Measurements from ENCODE around the gene LUZP4.
"Not testable (repeated sequence)": the region's sequence is repeated elsewhere in the genome, so short reads cannot be mapped to it uniquely, and the experiment has no call there.

The LUZP4 gene

GRCh38 chrX:115289465-115289864, at the start of gene LUZP4:
Gene LUZP4, plus strand, starts transcription at chrX:115289715. Its CDS starts 45 bp downstream, at chrX:115289760.
- DNase-seq (ENCODE audit: low read depth, low spot score) = no peak

DNA sequence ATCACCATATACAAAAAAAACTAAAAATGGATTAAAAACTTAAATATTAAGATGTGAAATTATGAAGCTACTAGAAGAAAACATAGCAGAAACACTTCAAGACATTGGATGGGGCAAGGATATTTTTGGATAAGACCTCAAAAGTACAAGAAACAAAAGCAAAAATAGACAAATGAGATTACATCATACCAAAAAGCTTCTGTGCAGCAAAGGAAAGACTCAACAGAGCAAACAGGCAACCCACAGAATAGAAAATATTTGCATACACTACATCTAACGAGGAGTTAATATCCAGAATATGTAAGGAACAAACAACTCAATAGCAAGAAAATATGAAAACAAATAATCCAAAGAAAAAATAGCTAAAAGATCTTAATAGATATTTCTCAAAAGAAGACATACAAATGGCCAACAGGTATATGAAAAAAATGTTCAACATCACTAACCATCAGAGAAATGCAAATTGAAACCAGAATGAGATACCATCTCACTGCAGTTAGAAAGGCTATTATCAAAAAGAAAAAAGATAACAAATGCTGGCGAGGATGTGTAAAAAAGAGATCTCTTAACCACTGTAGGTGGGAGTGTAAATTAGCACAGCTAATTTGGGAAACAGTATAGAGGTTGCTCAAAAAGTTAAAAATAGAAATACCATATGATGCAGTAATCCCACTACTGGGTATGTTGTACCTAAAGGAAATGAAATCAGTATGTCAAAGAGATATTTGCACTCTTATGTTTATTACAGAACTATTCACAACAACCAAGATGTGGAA, 37.9 kb upstream of the LUZP4 start:
- no peak for DNase-seq (ENCODE audit: low read depth, low spot score)

DNA sequence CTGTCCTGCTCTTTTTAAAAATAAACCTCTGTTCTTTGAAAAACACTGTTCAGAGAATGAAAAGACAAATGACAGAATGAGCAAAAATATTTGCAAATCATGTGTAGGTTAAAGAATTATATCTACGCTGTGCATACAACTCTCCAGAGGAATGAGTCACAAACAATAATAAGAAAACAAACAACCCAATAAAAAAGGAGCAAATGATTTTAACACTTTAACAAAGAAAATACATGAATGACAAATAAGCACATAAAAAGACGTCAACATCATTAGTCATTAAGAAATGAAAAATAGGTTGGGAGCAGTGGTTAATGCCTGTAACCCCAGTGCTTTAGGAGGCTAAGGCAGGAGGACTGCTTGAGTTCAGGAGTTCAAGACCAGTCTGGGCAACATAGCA, 34.5 kb upstream of the LUZP4 start:
- no peak for DNase-seq (ENCODE audit: low read depth, low spot score)

DNA sequence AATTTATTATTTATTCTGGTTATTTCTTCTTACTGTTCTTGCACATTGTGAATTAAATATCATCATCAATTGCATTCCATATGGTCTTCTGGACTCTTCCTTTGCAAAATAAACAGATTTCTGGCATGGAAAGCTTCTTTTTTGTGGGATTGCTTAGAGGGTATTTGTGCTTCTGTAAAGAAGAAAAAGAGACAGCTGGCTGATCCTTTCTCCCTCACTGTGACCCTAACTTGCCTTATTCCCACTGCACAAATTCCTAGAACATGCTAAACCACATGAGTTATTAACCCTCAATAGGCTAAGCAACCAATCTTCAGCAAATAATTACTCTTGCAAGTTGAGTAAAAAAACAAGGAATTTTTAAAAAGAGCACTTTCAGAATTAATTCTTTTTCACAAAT, 31.8 kb upstream of the LUZP4 start:
- DNase-seq (ENCODE audit: low read depth, low spot score) = no peak

- DNase-seq (ENCODE audit: low read depth, low spot score) = no peak
Observed at GRCh38 chrX:115259238-115259875, 30.2 kb upstream of the LUZP4 start.

DNA sequence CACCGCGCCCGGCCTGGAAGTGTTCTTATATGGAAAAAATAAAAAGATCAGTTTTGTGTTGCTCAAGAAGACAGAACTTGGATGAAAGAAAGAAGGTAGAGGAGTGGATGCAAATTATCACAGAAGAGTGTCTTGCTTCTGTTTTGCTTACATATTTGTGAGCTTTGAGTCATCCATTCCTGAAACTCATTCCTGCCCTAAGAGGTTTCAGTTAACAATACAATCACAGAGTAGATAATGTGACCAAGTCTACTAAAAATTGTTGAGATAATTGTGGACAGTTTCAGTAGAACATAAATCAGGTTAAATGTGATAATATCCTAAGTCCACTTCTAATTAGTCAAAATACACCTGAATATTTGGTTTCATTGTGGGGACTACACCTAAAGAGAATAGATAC, 29.2 kb upstream of the LUZP4 start:
- DNase-seq (ENCODE audit: low read depth, low spot score) = no peak

DNA sequence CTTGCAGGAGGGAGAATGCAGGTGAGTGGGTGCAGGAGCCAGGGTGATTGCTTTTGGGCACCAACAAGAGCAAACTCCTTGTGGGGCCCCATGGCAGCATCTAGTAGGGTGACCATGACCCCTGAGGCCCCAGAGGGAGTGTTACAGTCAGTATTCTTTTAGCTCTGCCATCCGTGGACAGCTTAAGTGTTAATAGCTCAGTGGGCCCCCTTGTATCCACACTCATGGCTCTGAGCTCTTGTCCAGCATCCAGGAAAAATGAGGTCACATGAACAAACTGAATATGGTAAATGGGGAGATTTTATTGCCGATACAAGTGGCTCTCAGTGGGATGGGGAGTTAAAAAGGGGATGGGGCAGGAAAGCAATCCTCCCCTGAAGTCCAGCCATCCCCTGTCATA, 28.4 kb upstream of the LUZP4 start:
- no peak for DNase-seq (ENCODE audit: low read depth, low spot score)

DNA sequence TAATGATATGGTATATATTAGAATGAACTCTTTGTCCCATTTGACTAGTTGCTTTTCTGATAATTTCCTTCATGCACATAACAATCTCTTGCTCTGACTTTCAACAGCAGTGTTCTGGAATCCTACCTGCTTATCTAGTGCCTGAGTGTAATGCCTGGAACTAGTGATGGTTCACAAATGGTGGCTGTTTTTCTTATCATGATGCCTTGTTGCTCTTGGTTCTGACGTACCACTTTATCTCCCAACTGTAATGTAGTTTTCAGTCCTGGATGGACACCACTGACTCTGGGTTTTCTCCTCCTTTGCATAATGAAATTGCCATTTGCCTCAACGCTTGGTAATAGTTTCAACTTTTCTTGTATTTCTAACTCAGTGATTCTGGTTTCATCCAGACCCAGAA, 25.5 kb upstream of the LUZP4 start:
- no peak for DNase-seq (ENCODE audit: low read depth, low spot score)

GRCh38 chrX:115266300-115266699, 23.2 kb upstream of the LUZP4 start:
- DNase-seq (ENCODE audit: low read depth, low spot score) = no peak

DNA sequence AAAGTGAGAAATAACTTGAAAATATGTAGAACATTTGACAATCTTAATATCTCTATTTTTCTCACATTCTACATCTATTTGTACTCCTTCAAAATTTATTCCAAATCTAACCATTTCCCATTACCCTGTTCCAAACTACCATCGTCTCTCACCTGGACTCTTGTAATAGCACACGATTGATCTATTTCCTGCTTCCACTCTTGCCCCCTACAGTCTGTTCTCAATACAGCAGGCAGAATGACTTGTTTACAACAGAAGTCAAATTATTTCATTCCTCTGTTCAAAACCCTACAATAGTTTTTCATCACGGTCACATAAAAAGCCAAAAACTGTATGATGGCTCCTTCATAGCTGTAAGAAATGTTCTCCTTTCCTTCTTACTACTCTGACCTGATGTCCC, 21.1 kb upstream of the LUZP4 start:
- no peak for DNase-seq (ENCODE audit: low read depth, low spot score)

DNA sequence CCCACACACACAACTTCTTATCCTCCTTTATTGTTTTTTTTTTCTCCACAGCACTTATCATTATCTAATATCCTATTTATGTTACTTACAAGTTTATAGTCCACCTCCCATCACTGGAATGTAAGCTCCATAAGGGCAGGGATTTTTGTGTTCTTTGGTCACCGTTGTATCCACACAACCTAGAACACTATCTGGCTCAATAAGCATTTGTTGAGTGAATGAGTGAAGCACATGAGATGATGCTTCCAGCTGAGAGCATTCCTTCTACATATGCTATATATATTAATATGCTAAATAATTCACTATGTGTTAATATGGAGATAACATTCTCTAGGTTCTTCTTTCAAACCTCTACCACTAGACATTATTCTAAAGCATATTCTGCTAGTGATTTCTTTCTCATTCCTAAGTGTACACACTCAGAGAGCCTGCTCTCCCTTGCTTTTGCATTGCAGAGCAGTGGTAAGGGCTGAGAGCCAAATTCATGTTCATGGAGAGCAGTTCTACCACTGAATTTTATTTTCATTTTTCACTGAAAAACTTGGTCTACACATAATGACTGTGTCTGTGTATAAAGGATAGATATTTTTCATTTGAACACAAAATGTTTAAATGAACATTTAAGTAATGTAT, 20.3 kb upstream of the LUZP4 start:
- DNase-seq (ENCODE audit: low read depth, low spot score) = no peak

GRCh38 chrX:115284877-115285276, 4.6 kb upstream of the LUZP4 start:
- no peak for DNase-seq (ENCODE audit: low read depth, low spot score)

DNA sequence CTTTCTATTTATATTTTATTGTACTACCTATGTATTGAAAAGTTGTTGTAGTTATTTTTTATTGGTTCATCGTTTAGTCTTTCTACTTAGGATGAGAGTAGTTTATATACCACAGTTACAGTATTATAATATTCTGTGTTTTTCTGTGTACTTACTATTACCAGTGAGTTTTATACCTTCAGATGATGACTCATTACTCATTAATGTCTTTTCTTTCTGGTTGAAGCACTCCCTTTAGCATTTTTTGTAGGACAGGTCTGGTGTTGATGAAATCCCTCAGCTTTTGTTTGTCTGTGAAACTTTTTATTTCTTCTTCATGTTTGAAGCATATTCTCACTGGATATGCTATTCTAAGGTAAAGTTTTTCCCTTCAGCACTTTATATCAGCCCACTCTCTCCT, 7.7 kb downstream of the LUZP4 start:
- no peak for DNase-seq (ENCODE audit: low read depth, low spot score)

GRCh38 chrX:115311139-115311538, 21.6 kb downstream of the LUZP4 start:
- no peak for DNase-seq (ENCODE audit: low read depth, low spot score)

DNA sequence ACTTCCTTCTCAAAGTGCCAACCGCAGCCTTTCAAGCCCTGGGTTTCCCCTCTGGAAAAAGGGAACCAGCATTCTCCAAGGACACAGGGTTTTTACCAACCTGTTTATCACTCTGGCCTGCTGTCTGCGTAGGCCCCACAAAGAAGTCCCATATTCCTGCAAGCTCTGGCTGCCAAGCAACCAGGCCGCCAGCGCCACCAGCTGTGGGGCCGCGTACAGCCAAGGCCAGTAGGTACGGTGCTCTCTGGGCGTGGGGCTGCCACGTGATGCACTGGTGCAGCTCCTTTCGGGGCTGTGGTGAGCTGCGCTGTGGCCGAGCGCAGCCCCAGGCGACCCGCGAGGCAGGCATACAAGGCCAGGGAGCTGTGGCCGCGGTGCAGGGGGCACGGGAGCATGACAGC, 22.1 kb downstream of the LUZP4 start:
- no peak for DNase-seq (ENCODE audit: low read depth, low spot score)

GRCh38 chrX:115318139-115318538, 28.6 kb downstream of the LUZP4 start:
- no peak for DNase-seq (ENCODE audit: low read depth, low spot score)

GRCh38 chrX:115322375-115322774, 32.9 kb downstream of the LUZP4 start:
- DNase-seq (ENCODE audit: low read depth, low spot score) = no peak

DNA sequence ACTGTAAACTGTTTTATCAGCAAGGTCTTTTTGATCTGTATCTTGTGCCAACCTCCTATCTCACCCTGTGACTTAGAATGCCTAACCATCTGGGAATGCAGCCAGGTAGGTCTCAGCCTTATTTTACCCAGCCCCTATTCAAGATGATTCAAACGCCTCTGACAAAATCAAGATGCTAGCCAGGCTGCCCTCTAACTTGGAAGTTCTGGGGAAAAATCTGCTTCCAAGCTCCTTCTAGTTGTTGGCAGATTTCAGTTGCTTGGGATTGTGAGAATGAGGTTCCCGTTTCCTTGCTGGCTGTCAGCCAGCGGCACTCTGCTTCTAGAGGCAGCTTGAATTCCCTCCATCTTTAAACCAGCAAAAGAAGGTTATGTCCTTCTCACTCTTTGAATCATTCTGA, 34.7 kb downstream of the LUZP4 start:
- no peak for DNase-seq (ENCODE audit: low read depth, low spot score)

GRCh38 chrX:115329282-115329681, 39.8 kb downstream of the LUZP4 start:
- not testable (repeated sequence) for DNase-seq (ENCODE audit: low read depth, low spot score)

DNA sequence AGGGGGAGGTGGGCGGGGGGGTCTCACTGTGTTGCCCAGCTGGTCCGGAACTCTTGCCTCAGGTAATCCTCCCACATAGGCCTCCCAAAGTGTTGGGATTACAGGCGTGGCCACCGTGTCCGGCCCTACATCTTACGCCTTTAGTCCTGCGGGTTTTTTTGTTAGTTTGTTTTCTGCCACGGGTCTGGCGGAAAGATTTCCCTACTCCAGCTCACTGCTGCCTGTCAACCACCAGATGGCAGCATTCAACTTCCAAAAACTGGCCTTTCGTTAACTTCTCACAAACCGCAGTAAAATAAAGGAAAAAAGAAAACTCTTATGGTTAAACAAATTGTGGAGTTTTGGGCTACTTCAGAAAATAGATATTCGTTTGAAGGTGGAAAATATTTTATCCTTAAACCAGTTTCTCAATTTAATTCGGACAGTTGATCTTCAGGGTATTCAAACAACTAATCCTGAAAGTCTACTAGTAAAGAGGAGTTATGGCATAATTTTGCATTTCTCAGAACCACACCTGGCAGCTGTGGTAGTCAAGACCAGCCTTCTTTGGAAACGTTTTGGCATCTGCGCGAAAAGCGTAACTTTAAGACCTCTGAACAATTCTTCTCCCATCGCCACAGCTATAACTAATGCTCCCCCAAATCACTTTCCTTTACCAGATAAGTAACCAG, 41.1 kb downstream of the LUZP4 start:
- no peak for DNase-seq (ENCODE audit: low read depth, low spot score)

DNA sequence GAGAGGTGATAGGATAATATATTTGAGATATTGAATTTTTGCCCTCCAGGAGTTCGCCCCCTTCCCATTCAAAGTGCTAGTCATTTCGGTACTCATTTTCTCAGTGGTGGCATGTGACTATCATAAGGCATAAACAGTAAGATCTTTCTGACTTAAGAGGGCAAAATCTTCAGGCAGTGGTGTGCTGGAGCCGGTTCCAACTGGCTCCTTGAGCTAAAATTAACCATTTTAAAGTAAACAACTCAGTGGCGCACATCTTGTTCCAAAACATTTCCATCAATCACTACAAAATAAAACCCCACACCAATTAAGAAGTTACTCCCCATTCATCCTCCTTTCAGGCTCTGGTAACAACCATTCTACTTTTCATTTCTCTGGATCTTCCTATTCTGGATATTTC, 43.3 kb downstream of the LUZP4 start:
- no peak for DNase-seq (ENCODE audit: low read depth, low spot score)

DNA sequence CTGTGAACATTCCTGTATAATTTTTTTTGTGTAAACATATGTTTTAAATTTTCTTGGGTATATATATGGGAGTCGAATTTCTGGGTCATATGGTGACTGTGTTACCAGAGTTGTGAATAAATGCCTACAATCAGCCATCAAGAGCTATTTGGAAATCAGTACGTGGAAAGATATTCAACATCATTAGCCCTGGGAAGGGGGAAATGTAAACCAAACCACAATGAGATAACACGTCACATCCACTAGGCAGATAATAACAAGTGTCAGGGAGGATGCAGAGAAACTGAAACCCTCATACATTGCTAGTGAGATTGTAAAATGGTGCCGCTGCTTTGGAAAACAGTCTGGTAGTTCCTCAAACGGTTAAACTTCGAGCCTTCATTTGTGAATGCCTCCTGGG, 43.9 kb downstream of the LUZP4 start:
- no peak for DNase-seq (ENCODE audit: low read depth, low spot score)
